HCT116 (cell line): ENCODE results near the gene IGLL5. TPM values are rescaled to one million over a fixed set of nuclear protein-coding genes. Genes with fewer than 3 reads are reported as not detected.

Experiments used
- ATAC-seq: fragments of 200-7000 bp; cut with Tn5 transposase; 2 replicates; pipeline ENCODE4 v1.9.1; 2020; ENCODE audit warnings: mild to moderate bottlenecking, moderate library complexity
- BruUV-seq: library from RNA; stranded (reverse); fragments of 400-500 nt; replicated peaks from 2 replicates; lab custom pipeline; 2021; lab: Mats Ljungman, UMichigan
- CTCF ChIA-PET: fragments of 300-600 bp; sonication (Branson Sonifier 250); formaldehyde crosslinking; loops from one replicate; lab custom pipeline; 2021; ENCODE audit warnings: antibody characterized with exemption; lab: Charles Lee
- POLR2A ChIA-PET: fragments of 300-600, 350-600 bp; sonication (Branson Sonifier 250); formaldehyde crosslinking; loops from one replicate; lab custom pipeline; 2021; ENCODE audit warnings: antibody characterized with exemption; lab: Charles Lee
- RAD21 ChIA-PET, 2 experiments: fragments of 300-600 bp; sonication (Branson Sonifier 250); formaldehyde crosslinking; loops; one replicate each; lab custom pipeline; 2023; ENCODE audit warnings: low total read pairs in 2 of 2; ENCODE audit not compliant: uncharacterized antibody in 2 of 2, unreplicated experiment in 2 of 2, low non-redundant PET in 1 of 2; lab: Charles Lee
- DNase-seq: peaks from one replicate; pipeline ENCODE4 v3.0.0-alpha.2; 2010; ENCODE audit warnings: low read depth, low spot score
- H2AFZ ChIP-seq: fragments of 200-600 bp; shearing (Covaris generic), sonication (generic); 2 replicates; pipeline ENCODE4 v1.6.1; 2017; ENCODE audit warnings: low read depth, mixed run types, mixed read lengths, antibody characterized with exemption, low read length; ENCODE audit not compliant: poor library complexity, severe bottlenecking
- H3K27ac ChIP-seq: 2 replicates; pipeline ENCODE4 v1.5.1; 2012; ENCODE audit warnings: low read depth, low read length
- H3K27me3 ChIP-seq: fragments of 200-600 bp; sonication (generic); 2 replicates; pipeline ENCODE4 v1.6.1; 2016; ENCODE audit warnings: mixed run types, low read length, mixed read lengths; ENCODE audit not compliant: insufficient read depth
- H3K36me3 ChIP-seq, 2 experiments: fragments of 200-500 bp in 1 of 2; fragments of 200-600 bp in 1 of 2; sonication (Bioruptor generic) in 1 of 2; sonication (generic) in 1 of 2; 2 replicates each; pipeline versions ENCODE4 v1.5.1 to v1.6.1; 2014 to 2016; ENCODE audit warnings: low read length in 2 of 2, inconsistent platforms in 1 of 2, mixed read lengths in 1 of 2, mixed run types in 1 of 2; ENCODE audit not compliant: insufficient read depth in 2 of 2, control insufficient read depth in 1 of 2
- H3K4me1 ChIP-seq, 2 experiments: fragments of 200-600 bp in 1 of 2; sonication (generic) in 1 of 2; 2 replicates each; pipeline versions ENCODE4 v1.5.1 to v1.6.1; 2012 to 2017; ENCODE audit warnings: low read length in 2 of 2, inconsistent platforms in 1 of 2, mild to moderate bottlenecking in 1 of 2, mixed read lengths in 1 of 2, mixed run types in 1 of 2, moderate library complexity in 1 of 2; ENCODE audit not compliant: insufficient read depth in 2 of 2, control insufficient read depth in 1 of 2
- H3K4me2 ChIP-seq: fragments of 200-600 bp; sonication (generic); 2 replicates; pipeline ENCODE4 v1.6.1; 2017; ENCODE audit warnings: mixed run types, low read length, mixed read lengths
- H3K4me3 ChIP-seq, 2 experiments: fragments of 200-600 bp in 1 of 2; sonication (generic) in 1 of 2; replicated peaks in 1 of 2; 2 replicates each; pipeline ENCODE4 v1.5.1; 2011 to 2016; ENCODE audit warnings: low read length in 2 of 2, control low read depth in 1 of 2, low read depth in 1 of 2, mild to moderate bottlenecking in 1 of 2, mixed read lengths in 1 of 2, mixed run types in 1 of 2
- H3K79me2 ChIP-seq: fragments of 200-600 bp; sonication (generic); 2 replicates; pipeline ENCODE4 v1.6.1; 2017; ENCODE audit warnings: mild to moderate bottlenecking, mixed run types, low read length, moderate library complexity, mixed read lengths; ENCODE audit not compliant: insufficient read depth
- H3K9ac ChIP-seq: fragments of 200-600 bp; sonication (generic); 2 replicates; pipeline ENCODE4 v1.6.1; 2016; ENCODE audit warnings: low read length, mixed read lengths
- H3K9me2 ChIP-seq: fragments of 200-600 bp; sonication (generic), shearing (Covaris generic); 2 replicates; pipeline ENCODE4 v1.6.1; 2017; ENCODE audit warnings: mixed run types, mild to moderate bottlenecking, moderate library complexity; ENCODE audit not compliant: insufficient read depth
- H3K9me3 ChIP-seq, 2 experiments: fragments of 200-500 bp in 1 of 2; fragments of 200-600 bp in 1 of 2; sonication (Bioruptor generic) in 1 of 2; sonication (generic) in 1 of 2; 2 replicates each; pipeline ENCODE4 v1.6.1; 2014 to 2017; ENCODE audit warnings: low read length in 2 of 2, mixed read lengths in 2 of 2, inconsistent platforms in 1 of 2, low read depth in 1 of 2, mild to moderate bottlenecking in 1 of 2, mixed run types in 1 of 2, moderate library complexity in 1 of 2; ENCODE audit not compliant: control insufficient read depth in 1 of 2, insufficient read depth in 1 of 2
- H4K20me1 ChIP-seq: fragments of 200-600 bp; sonication (generic), shearing (Covaris generic); 2 replicates; pipeline ENCODE4 v1.6.1; 2017; ENCODE audit warnings: mixed run types, mild to moderate bottlenecking, moderate library complexity; ENCODE audit not compliant: insufficient read depth
- EGR1 ChIP-seq: IDR thresholded peaks from 2 replicates; pipeline ENCODE4 v1.6.1; 2012; ENCODE audit warnings: low read depth
- EZH2 ChIP-seq: fragments of 200-600 bp; sonication (generic); IDR thresholded peaks from 2 replicates; pipeline ENCODE4 v1.6.1; 2017; ENCODE audit warnings: antibody characterized with exemption, mixed run types
- EZH2phosphoT487 ChIP-seq: fragments of 200-600 bp; IDR thresholded peaks from 2 replicates; pipeline ENCODE4 v1.6.1; 2018; ENCODE audit warnings: antibody characterized with exemption, borderline replicate concordance
- JUND ChIP-seq: IDR thresholded peaks from 2 replicates; pipeline ENCODE4 v1.6.1; 2012
- POLR2AphosphoS5 ChIP-seq: IDR thresholded peaks from 2 replicates; pipeline ENCODE4 v1.6.1; 2011; ENCODE audit warnings: mild to moderate bottlenecking, low read depth, low read length, moderate library complexity
- SIN3A ChIP-seq: IDR thresholded peaks from 2 replicates; pipeline ENCODE4 v1.6.1; 2012; ENCODE audit warnings: low read depth
- SP1 ChIP-seq: IDR thresholded peaks from 2 replicates; pipeline ENCODE4 v1.6.1; 2012; ENCODE audit warnings: low read depth
- SRF ChIP-seq: IDR thresholded peaks from 2 replicates; pipeline ENCODE4 v1.6.1; 2012; ENCODE audit warnings: low read depth
- ZBTB33 ChIP-seq: IDR thresholded peaks from 2 replicates; pipeline ENCODE4 v1.6.1; 2011; ENCODE audit warnings: mild to moderate bottlenecking, low read length, moderate library complexity; ENCODE audit not compliant: insufficient replicate concordance; ENCODE audit errors: extremely low read depth
- ZNF274 ChIP-seq: fragments of 200-500 bp; sonication (Bioruptor generic); IDR thresholded peaks from 2 replicates; pipeline ENCODE4 v1.6.1; 2014; ENCODE audit warnings: mild to moderate bottlenecking, low read depth, low read length, inconsistent platforms
- intact Hi-C: fragments of 100-400 bp; cut with micrococcal nuclease; formaldehyde crosslinking; loops from 2 replicates; pipeline ENCODE4 v1.10.0; 2022
- total RNA-seq: library from RNA; stranded (reverse); gene quantifications from one replicate; pipeline ENCODE4 v1.2.1, GENCODE V29; 2021; ENCODE audit not compliant: unreplicated experiment

Gene IGLL5
- total RNA-seq, 1 experiment from 2014 or later: not detected

DNA sequence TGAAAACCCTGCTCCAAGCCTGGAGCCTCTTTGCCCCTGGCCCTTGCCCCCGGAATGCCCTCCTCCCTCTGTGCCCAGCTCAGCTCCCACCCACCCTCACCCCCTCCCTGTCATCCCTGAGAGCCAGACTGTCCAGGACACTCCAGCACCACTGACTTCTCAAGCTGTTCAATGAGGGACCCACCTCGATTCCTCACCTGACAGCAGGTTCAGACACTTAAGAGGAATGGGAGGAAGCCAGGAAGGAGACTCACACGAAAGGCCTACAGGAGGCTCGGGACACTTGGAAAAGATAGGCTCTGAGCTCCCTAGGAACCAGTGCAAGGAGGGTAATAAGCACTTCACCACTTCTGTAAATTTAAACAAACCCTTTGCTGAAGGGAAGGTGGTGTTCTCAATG is 35.8 kb downstream of the IGLL5 start (continued):
- no peak for TF ChIP-seq POLR2AphosphoS5
- TF ChIP-seq ZBTB33: no peak
- TF ChIP-seq EZH2phosphoT487: no peak

DNA sequence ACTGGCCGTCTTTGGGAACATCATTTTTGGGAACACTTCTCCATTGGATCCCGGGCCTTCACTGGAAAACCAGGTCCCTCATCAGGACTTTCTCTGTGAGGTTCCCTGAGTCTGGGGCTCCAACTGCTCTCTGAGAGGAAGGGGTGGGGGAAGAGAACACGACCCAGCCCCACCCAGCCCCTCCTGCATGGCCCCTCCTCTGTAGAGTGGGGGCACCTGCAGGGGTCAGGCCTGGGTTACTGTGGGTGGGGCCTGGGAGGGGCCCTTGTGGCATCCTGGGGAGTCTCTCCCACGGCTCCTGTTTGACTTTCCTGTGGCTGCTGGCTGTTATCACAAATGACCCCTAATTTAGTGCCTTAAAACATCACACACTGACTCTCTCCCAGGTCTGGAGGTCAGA is 36.3 kb downstream of the IGLL5 start:
- H3K36me3 ChIP-seq: no peaks in the 10 kb centered on the region
- ChIA-PET CTCF (no interaction called here), RAD21 (no interaction called here), POLR2A (no interaction called here)
- no peaks in the 10 kb centered on the region for H3K9me2 ChIP-seq
- DNase-seq (no peak), ATAC-seq (no peak)
- no peak for TF ChIP-seq EGR1
- no peak for TF ChIP-seq ZNF274
- TF ChIP-seq SP1: no peak
- TF ChIP-seq JUND: no peak
- TF ChIP-seq SIN3A: no peak
- TF ChIP-seq EZH2: no peak
- TF ChIP-seq EZH2phosphoT487: no peak
- TF ChIP-seq SRF: no peak
- no peak overlapping the region for H2AFZ ChIP-seq
- intact Hi-C loops: no loop called here
- H3K4me1 ChIP-seq: peaks cover 0 to 7% of the 10 kb centered on the region in 2 experiments; a peak in 2 of 4 replicates
- no TSS peak for BruUV-seq
- no peaks in the 10 kb centered on the region for H3K79me2 ChIP-seq
- no peaks in the 10 kb centered on the region for H4K20me1 ChIP-seq
- H3K4me2 ChIP-seq: no peak overlapping the region
- no peak overlapping the region for H3K4me3 ChIP-seq
- no peaks in the 10 kb centered on the region for H3K9me3 ChIP-seq
- no peak overlapping the region for H3K9ac ChIP-seq
- H3K27me3 ChIP-seq: no peaks in the 10 kb centered on the region
- H3K27ac ChIP-seq: no peak overlapping the region
